Central memory CD8-positive, alpha-beta T cell (primary cell): ENCODE measurements around the gene CPAMD8.
A peak's percentile ranks its signal among the peaks of the same experiment; 100 is the strongest.
"Not testable (repeated sequence)": the region's sequence is repeated elsewhere in the genome, so short reads cannot be mapped to it uniquely, and the experiment has no call there.

Source experiments
- ATAC-seq: fragments of 150-1000 bp; cut with Tn5 transposase; replicated peaks from 2 replicates; pipeline ENCODE4 v1.10.0; 2022; ENCODE audit warnings: mild to moderate bottlenecking, moderate FRiP score, moderate number of reproducible peaks; ENCODE audit not compliant: poor library complexity, severe bottlenecking; ENCODE audit errors: extremely low read depth
- DNase-seq, 2 donors: peaks; one replicate each; pipeline ENCODE4 v3.0.0; 2021; ENCODE audit warnings: low spot score in 2 of 2
- H3K27ac Mint-ChIP-seq: one replicate; pipeline ENCODE4 v1.8.0; 2022; ENCODE audit warnings: low read depth, mild to moderate bottlenecking, moderate library complexity, mixed read lengths
- H3K27me3 Mint-ChIP-seq: one replicate; pipeline ENCODE4 v1.8.0; 2022; ENCODE audit warnings: mixed read lengths
- H3K36me3 Mint-ChIP-seq: one replicate; pipeline ENCODE4 v1.8.0; 2022; ENCODE audit warnings: mild to moderate bottlenecking, moderate library complexity, mixed read lengths; ENCODE audit not compliant: insufficient read depth
- H3K4me1 Mint-ChIP-seq: one replicate; pipeline ENCODE4 v1.8.0; 2022; ENCODE audit warnings: mixed read lengths
- H3K4me3 Mint-ChIP-seq: one replicate; pipeline ENCODE4 v1.8.0; 2022; ENCODE audit warnings: mild to moderate bottlenecking, moderate library complexity, mixed read lengths
- H3K9me3 Mint-ChIP-seq: one replicate; pipeline ENCODE4 v1.8.0; 2022; ENCODE audit warnings: mixed read lengths

Gene CPAMD8

GRCh38 chr19:16951529-16951928 lies 75.1 kb downstream of the CPAMD8 start:
- DNase-seq = no peak
- Mint-ChIP-seq H3K4me1 (no peaks in the 10 kb centered on the region), H3K27ac (no peak overlapping the region), H3K27me3 (peaks cover 54% of the 10 kb centered on the region), H3K36me3 (peaks cover 3% of the 10 kb centered on the region), H3K9me3 (no peaks in the 10 kb centered on the region), H3K4me3 (no peak overlapping the region)
- no peak for ATAC-seq

- Mint-ChIP-seq H3K27ac (no peak overlapping the region), H3K9me3 (peaks cover 5% of the 10 kb centered on the region), H3K36me3 (peaks cover 3% of the 10 kb centered on the region), H3K4me3 (no peak overlapping the region), H3K27me3 (peaks cover 46% of the 10 kb centered on the region), H3K4me1 (no peaks in the 10 kb centered on the region)
- no peak for DNase-seq
- no peak for ATAC-seq
Measured at GRCh38 chr19:16949496-16950023, 77.0 kb downstream of the CPAMD8 start.

- no peak for DNase-seq
- Mint-ChIP-seq H3K9me3 (peaks cover 5% of the 10 kb centered on the region), H3K27ac (no peak overlapping the region), H3K4me3 (no peak overlapping the region), H3K4me1 (no peaks in the 10 kb centered on the region), H3K36me3 (peaks cover 3% of the 10 kb centered on the region), H3K27me3 (peaks cover 24% of the 10 kb centered on the region)
- ATAC-seq = no peak
Measured at GRCh38 chr19:16946951-16947940, 79.4 kb downstream of the CPAMD8 start.

GRCh38 chr19:16945762-16946465 lies 80.7 kb downstream of the CPAMD8 start:
- ATAC-seq = no peak
- no peak overlapping the region for H3K4me3 Mint-ChIP-seq

GRCh38 chr19:16945364-16945714 lies 81.3 kb downstream of the CPAMD8 start:
- no peak for ATAC-seq
- peaks cover 5% of the 10 kb centered on the region for H3K9me3 Mint-ChIP-seq
- H3K27me3 Mint-ChIP-seq = peaks cover 10% of the 10 kb centered on the region
- H3K27ac Mint-ChIP-seq = no peak overlapping the region
- no peak for DNase-seq
- H3K36me3 Mint-ChIP-seq = no peaks in the 10 kb centered on the region
- H3K4me3 Mint-ChIP-seq = no peak overlapping the region
- no peaks in the 10 kb centered on the region for H3K4me1 Mint-ChIP-seq

More at GRCh38 chr19:16945762-16946465, 80.7 kb downstream of the CPAMD8 start:
- Mint-ChIP-seq H3K36me3 (no peaks in the 10 kb centered on the region), H3K27me3 (peaks cover 11% of the 10 kb centered on the region), H3K4me1 (no peaks in the 10 kb centered on the region), H3K9me3 (peaks cover 5% of the 10 kb centered on the region), H3K27ac (peak overlapping the region; percentile 19)
- no peak for DNase-seq

- no peak for ATAC-seq
- H3K27ac Mint-ChIP-seq = no peak overlapping the region
Measured at GRCh38 chr19:16944626-16945363, 81.8 kb downstream of the CPAMD8 start.

GRCh38 chr19:16943942-16944625 lies 82.5 kb downstream of the CPAMD8 start:
- H3K4me3 Mint-ChIP-seq = no peak overlapping the region
- DNase-seq = no peak
- peaks cover under 1% of the 10 kb centered on the region for H3K27me3 Mint-ChIP-seq
- no peaks in the 10 kb centered on the region for H3K4me1 Mint-ChIP-seq
- H3K9me3 Mint-ChIP-seq = peaks cover 5% of the 10 kb centered on the region
- H3K27ac Mint-ChIP-seq = no peak overlapping the region
- ATAC-seq = no peak
- H3K36me3 Mint-ChIP-seq = no peaks in the 10 kb centered on the region

More at GRCh38 chr19:16944626-16945363, 81.8 kb downstream of the CPAMD8 start:
- peaks cover 5% of the 10 kb centered on the region for H3K9me3 Mint-ChIP-seq
- H3K4me1 Mint-ChIP-seq = no peaks in the 10 kb centered on the region
- no peak overlapping the region for H3K4me3 Mint-ChIP-seq
- peaks cover 8% of the 10 kb centered on the region for H3K27me3 Mint-ChIP-seq
- H3K36me3 Mint-ChIP-seq = no peaks in the 10 kb centered on the region
- no peak for DNase-seq

GRCh38 chr19:16943090-16943489 lies 83.5 kb downstream of the CPAMD8 start:
- not testable (repeated sequence) for H3K27me3 Mint-ChIP-seq, H3K9me3 Mint-ChIP-seq, DNase-seq, H3K36me3 Mint-ChIP-seq, H3K4me3 Mint-ChIP-seq, ATAC-seq, H3K4me1 Mint-ChIP-seq, H3K27ac Mint-ChIP-seq

- no peak for DNase-seq
- Mint-ChIP-seq H3K9me3 (peaks cover 5% of the 10 kb centered on the region), H3K27me3 (no peaks in the 10 kb centered on the region), H3K27ac (no peak overlapping the region), H3K36me3 (no peaks in the 10 kb centered on the region), H3K4me3 (no peak overlapping the region), H3K4me1 (no peaks in the 10 kb centered on the region)
- no peak for ATAC-seq
Measured at GRCh38 chr19:16942583-16942982, 84.0 kb downstream of the CPAMD8 start.

GRCh38 chr19:16940626-16941025 lies 86.0 kb downstream of the CPAMD8 start:
- Mint-ChIP-seq H3K27ac (no peak overlapping the region), H3K4me3 (no peak overlapping the region)
- no peak for ATAC-seq

GRCh38 chr19:16940063-16940462 lies 86.5 kb downstream of the CPAMD8 start:
- DNase-seq, H3K9me3 Mint-ChIP-seq, H3K27ac Mint-ChIP-seq, H3K36me3 Mint-ChIP-seq, ATAC-seq, H3K27me3 Mint-ChIP-seq, H3K4me3 Mint-ChIP-seq, H3K4me1 Mint-ChIP-seq: not testable (repeated sequence)

More at GRCh38 chr19:16940626-16941025, 86.0 kb downstream of the CPAMD8 start:
- Mint-ChIP-seq H3K4me1 (no peaks in the 10 kb centered on the region), H3K27me3 (no peaks in the 10 kb centered on the region), H3K9me3 (no peaks in the 10 kb centered on the region), H3K36me3 (no peaks in the 10 kb centered on the region)
- DNase-seq = no peak

- Mint-ChIP-seq H3K4me1 (no peaks in the 10 kb centered on the region), H3K36me3 (no peaks in the 10 kb centered on the region), H3K9me3 (peaks cover 18% of the 10 kb centered on the region), H3K27me3 (no peaks in the 10 kb centered on the region), H3K4me3 (no peak overlapping the region), H3K27ac (no peak overlapping the region)
- DNase-seq = no peak
- no peak for ATAC-seq
Measured at GRCh38 chr19:16938211-16938610, 88.4 kb downstream of the CPAMD8 start.
